ENCODE data around the gene LRP1B. TPM values are rescaled to one million over a fixed set of nuclear protein-coding genes. Genes with fewer than 3 reads are reported as not detected.

LRP1B gene
- total and polyA plus RNA-seq, 2 of the 8 experiments (the other 6 are each of a cell fraction or from before 2014, with no cell fraction given), result 0.03 TPM; not detected in 1

GRCh38 chr2:141195087-141195486, 935.7 kb downstream of the LRP1B start:
- TF ChIP-seq RAD21 (IDR thresholded peaks at IDR 0.05 in 1 of 2, conservative IDR thresholded peaks at IDR 0.05 in 1 of 2; ENCODE audit: low read depth in 2 of 2, low read length in 2 of 2), result peak in 1 of 2 experiments; percentile 12; a peak in 2 of 4 replicates
- no peak for TF ChIP-seq POLR2A (IDR thresholded peaks at IDR 0.05; ENCODE audit: control extremely low read depth in 1 of 2, low read depth in 2 of 2, low read length in 2 of 2)
- H3K23ac ChIP-seq (ENCODE audit: insufficient read length), result no peak overlapping the region
- 77% methylated on average over 1 of the region's 1 CpG; no CpG with 5 or more reads in 1 of the 2 experiments for WGBS, 2 experiments (ENCODE audit: extremely low coverage in 1 of 2, insufficient coverage in 1 of 2, insufficient read length in 1 of 2, insufficient replicate concordance in 2 of 2, low coverage in 1 of 2, low lambda C conversion rate in 2 of 2, missing lambda C conversion rate in 1 of 2)

More at GRCh38 chr2:141195087-141195486, 935.7 kb downstream of the LRP1B start:
- Histone ChIP-seq H3K4ac (replicated peaks; ENCODE audit: insufficient read length, low read depth, low read length) (no peak overlapping the region), H3K36me3 (ENCODE audit: control insufficient read depth in 2 of 4, insufficient read depth in 4 of 4, low read length in 3 of 4) (no peaks in the 10 kb centered on the region), H2BK12ac (ENCODE audit: low read depth, low read length) (no peak overlapping the region), H3K27me3 (replicated peaks in 1 of 4; ENCODE audit: control insufficient read depth in 3 of 4, extremely low read depth in 1 of 4, insufficient read depth in 3 of 4, low read length in 3 of 4) (no peaks in the 10 kb centered on the region), H4K5ac (ENCODE audit: insufficient read length, low read depth, low read length) (no peak overlapping the region), H3K18ac (ENCODE audit: extremely low read depth, low read length) (no peak overlapping the region), H3K23me2 (ENCODE audit: low read depth, low read length) (no peaks in the 10 kb centered on the region), H3K4me3 (ENCODE audit: extremely low read depth in 1 of 4, insufficient read depth in 2 of 4, low read depth in 3 of 4, low read length in 4 of 4) (no peak overlapping the region), H4K91ac (replicated peaks; ENCODE audit: insufficient read length, low read length) (no peak overlapping the region), H3K9ac (replicated peaks in 1 of 4; ENCODE audit: extremely low read depth in 1 of 4, low read depth in 3 of 4, low read length in 3 of 4) (no peak overlapping the region), H3K56ac (replicated peaks; ENCODE audit: insufficient read length, low read depth, low read length) (no peak overlapping the region), H3K14ac (ENCODE audit: insufficient read length) (no peak overlapping the region), H2AFZ (ENCODE audit: low read length) (no peak overlapping the region), H3K4me2 (ENCODE audit: insufficient read depth in 1 of 2, low read depth in 2 of 2, low read length in 2 of 2) (no peak overlapping the region), H2BK120ac (replicated peaks; ENCODE audit: low read depth, low read length) (no peak overlapping the region), H3K79me1 (ENCODE audit: low read depth, low read length) (no peaks in the 10 kb centered on the region), H4K8ac (ENCODE audit: extremely low read depth, insufficient read depth, low read length) (no peak overlapping the region), H3K4me1 (replicated peaks in 1 of 4; ENCODE audit: control insufficient read depth in 3 of 4, insufficient read depth in 4 of 4, low read length in 3 of 4) (no peaks in the 10 kb centered on the region), H4K20me1 (replicated peaks in 1 of 2; ENCODE audit: control insufficient read depth in 1 of 2, insufficient read depth in 2 of 2, low read length in 2 of 2) (no peaks in the 10 kb centered on the region), H3K27ac (ENCODE audit: low read depth, low read length) (no peak overlapping the region), H2BK20ac (ENCODE audit: low read length) (no peak overlapping the region), H2BK15ac (ENCODE audit: low read length) (no peak overlapping the region), H2AK5ac (ENCODE audit: low read depth, low read length) (no peak overlapping the region), H3K9me3 (ENCODE audit: insufficient read depth in 2 of 2, low read depth in 1 of 2, low read length in 1 of 2) (no peaks in the 10 kb centered on the region), H3K79me2 (ENCODE audit: control insufficient read depth in 1 of 2, insufficient read depth in 2 of 2, low read length in 2 of 2) (no peaks in the 10 kb centered on the region), H2BK5ac (ENCODE audit: low read depth, low read length) (no peak overlapping the region)
- no peak for FAIRE-seq
- CTCF ChIA-PET (ENCODE audit: partially characterized antibody), result interaction anchor here (0.9 kb wide), 1 partner anchor 8 kb away, joined by 3 read pairs; no protein-coding TSS in a partner anchor
- DNase-seq (ENCODE audit: low read depth in 1 of 2, low spot score in 2 of 2), result no peak
- POLR2A ChIA-PET (ENCODE audit: partially characterized antibody), result no interaction called here

Data from H1 (cell line).